Thymus (tissue), 11 donors: Measurements from ENCODE around the gene RPL37A. TPM values are rescaled to one million over a fixed set of nuclear protein-coding genes. Genes with fewer than 3 reads are reported as not detected.

Experiments used
- DNase-seq, 9 donors: peaks; one replicate each; pipeline ENCODE4 v3.0.0-alpha.2; 2013; ENCODE audit warnings: low spot score in 9 of 9, low read depth in 6 of 9, missing footprints in 1 of 9
- H3K27ac ChIP-seq, 2 donors: one replicate each; pipeline ENCODE4 v1.5.1; 2013; ENCODE audit warnings: control low read depth in 1 of 2, low read depth in 1 of 2, low read length in 1 of 2, mild to moderate bottlenecking in 1 of 2, moderate library complexity in 1 of 2
- H3K27me3 ChIP-seq, 2 donors: one replicate each; pipeline ENCODE4 v1.5.1; 2013; ENCODE audit warnings: low read length in 1 of 2; ENCODE audit not compliant: control insufficient read depth in 2 of 2, insufficient read depth in 1 of 2
- H3K36me3 ChIP-seq, 2 donors: one replicate each; pipeline ENCODE4 v1.5.1; 2013; ENCODE audit warnings: low read length in 1 of 2, mild to moderate bottlenecking in 1 of 2, moderate library complexity in 1 of 2; ENCODE audit not compliant: control insufficient read depth in 2 of 2, insufficient read depth in 2 of 2
- H3K4me1 ChIP-seq, 2 donors: one replicate each; pipeline ENCODE4 v1.5.1; 2013; ENCODE audit warnings: low read length in 2 of 2; ENCODE audit not compliant: control insufficient read depth in 2 of 2, insufficient read depth in 2 of 2
- H3K4me3 ChIP-seq, 2 donors: one replicate each; pipeline ENCODE4 v1.5.1; 2013; ENCODE audit warnings: low read length in 2 of 2, control low read depth in 1 of 2, mild to moderate bottlenecking in 1 of 2
- H3K9me3 ChIP-seq, 2 donors: one replicate each; pipeline ENCODE4 v1.5.1; 2013; ENCODE audit warnings: low read length in 1 of 2, mild to moderate bottlenecking in 1 of 2; ENCODE audit not compliant: control insufficient read depth in 2 of 2, insufficient read depth in 1 of 2
- WGBS: extraction: QIAGEN DNeasy Blood & Tissue Kit; methylation state at CpG from one replicate; pipeline ENCODE4 v1.1.7; 2013; 5-methylcytosine and 5-hydroxymethylcytosine counted together
- polyA plus RNA-seq: library from polyadenylated mRNA; stranded (reverse); fragments of 200-250 nt; gene quantifications from one replicate; pipeline ENCODE4 v1.2.3, GENCODE V29; 2013
- total RNA-seq: library from RNA; stranded (reverse); fragments of 120-200 nt; gene quantifications from one replicate; pipeline ENCODE4 v1.2.4, GENCODE V29; 2013
- donor health status: healthy.

Gene RPL37A
- total and polyA plus RNA-seq, 2 donors: 5,331 to 5,757 TPM

- H3K9me3 ChIP-seq: no peaks in the 10 kb centered on the region
- H3K4me1 ChIP-seq: peaks cover 3 to 6% of the 10 kb centered on the region in 2 donors
- H3K4me3 ChIP-seq: no peak overlapping the region
- H3K27me3 ChIP-seq: no peaks in the 10 kb centered on the region
- DNase-seq: no peak
- no peak overlapping the region for H3K27ac ChIP-seq
- H3K36me3 ChIP-seq: peaks cover 51 to 68% of the 10 kb centered on the region in 2 donors
- WGBS: 92% methylated on average over 5 of the region's 5 CpGs
Observed at GRCh38 chr2:216503697-216504375, 5.2 kb downstream of the RPL37A start.

- peaks cover 3 to 6% of the 10 kb centered on the region in 2 donors for H3K4me1 ChIP-seq
Observed at GRCh38 chr2:216504376-216504762, 5.7 kb downstream of the RPL37A start.

GRCh38 chr2:216505133-216506106 lies 6.8 kb downstream of the RPL37A start:
- H3K4me3 ChIP-seq: no peak overlapping the region
- H3K36me3 ChIP-seq: peaks cover 44 to 60% of the 10 kb centered on the region in 2 donors
- 97% methylated on average over 15 of the region's 15 CpGs for WGBS
- no peaks in the 10 kb centered on the region for H3K4me1 ChIP-seq
- H3K9me3 ChIP-seq: no peaks in the 10 kb centered on the region
- DNase-seq: no peak
- H3K27me3 ChIP-seq: no peaks in the 10 kb centered on the region
- H3K27ac ChIP-seq: no peak overlapping the region

More at GRCh38 chr2:216504376-216504762, 5.7 kb downstream of the RPL37A start:
- no peak overlapping the region for H3K27ac ChIP-seq
- 98% methylated on average over 1 of the region's 1 CpG for WGBS
- no peaks in the 10 kb centered on the region for H3K27me3 ChIP-seq
- no peak for DNase-seq
- H3K4me3 ChIP-seq: no peak overlapping the region
- H3K36me3 ChIP-seq: peaks cover 51 to 68% of the 10 kb centered on the region in 2 donors
- H3K9me3 ChIP-seq: no peaks in the 10 kb centered on the region

GRCh38 chr2:216507220-216508160 lies 8.8 kb downstream of the RPL37A start:
- H3K36me3 ChIP-seq: peaks cover 31 to 39% of the 10 kb centered on the region in 2 donors

GRCh38 chr2:216508229-216508628 lies 9.6 kb downstream of the RPL37A start:
- Histone ChIP-seq H3K27ac (no peak overlapping the region), H3K36me3 (peaks cover 24 to 32% of the 10 kb centered on the region in 2 donors), H3K4me1 (no peaks in the 10 kb centered on the region), H3K4me3 (no peak overlapping the region), H3K27me3 (no peaks in the 10 kb centered on the region), H3K9me3 (no peaks in the 10 kb centered on the region)
- 98% methylated on average over 1 of the region's 1 CpG for WGBS
- DNase-seq: no peak

More at GRCh38 chr2:216507220-216508160, 8.8 kb downstream of the RPL37A start:
- no peaks in the 10 kb centered on the region for H3K27me3 ChIP-seq
- H3K4me3 ChIP-seq: no peak overlapping the region
- H3K27ac ChIP-seq: no peak overlapping the region
- H3K9me3 ChIP-seq: no peaks in the 10 kb centered on the region
- 96% methylated on average over 5 of the region's 5 CpGs for WGBS
- no peaks in the 10 kb centered on the region for H3K4me1 ChIP-seq
- DNase-seq: no peak

- WGBS: 60% methylated on average over 2 of the region's 2 CpGs
- H3K4me1 ChIP-seq: no peaks in the 10 kb centered on the region
- no peaks in the 10 kb centered on the region for H3K9me3 ChIP-seq
- peak in 4 of 9 donors; percentile 22 to 70 (median 38) for DNase-seq
- H3K36me3 ChIP-seq: no peaks in the 10 kb centered on the region
- no peak overlapping the region for H3K4me3 ChIP-seq
- no peak overlapping the region for H3K27ac ChIP-seq
- H3K27me3 ChIP-seq: no peaks in the 10 kb centered on the region
Observed at GRCh38 chr2:216516730-216517350, 18.2 kb downstream of the RPL37A start.

GRCh38 chr2:216517447-216518225 lies 19.0 kb downstream of the RPL37A start:
- H3K9me3 ChIP-seq: no peaks in the 10 kb centered on the region
- 99% methylated on average over 4 of the region's 4 CpGs for WGBS
- H3K27me3 ChIP-seq: no peaks in the 10 kb centered on the region
- DNase-seq: no peak
- H3K4me3 ChIP-seq: no peak overlapping the region
- no peak overlapping the region for H3K27ac ChIP-seq
- H3K36me3 ChIP-seq: no peaks in the 10 kb centered on the region
- no peaks in the 10 kb centered on the region for H3K4me1 ChIP-seq
